Neuronal stem cell (in vitro differentiated cells): ENCODE measurements around the gene TRNT1.

ENCODE experiments used
- DNase-seq: peaks from one replicate; pipeline ENCODE4 v3.0.0-alpha.2; 2013; ENCODE audit warnings: low spot score
- H2AFZ ChIP-seq: one replicate; pipeline ENCODE4 v1.6.1; 2013; ENCODE audit warnings: mild to moderate bottlenecking, low read length, inconsistent platforms
- H2AK5ac ChIP-seq: 2 replicates; pipeline ENCODE4 v1.6.1; 2013; ENCODE audit warnings: low read depth, mild to moderate bottlenecking, inconsistent platforms, low read length, moderate library complexity, mixed read lengths
- H2BK120ac ChIP-seq: 2 replicates; pipeline ENCODE4 v1.6.1; 2013; ENCODE audit warnings: low read depth, mild to moderate bottlenecking, inconsistent platforms, low read length, moderate library complexity, mixed read lengths
- H2BK12ac ChIP-seq: one replicate; pipeline ENCODE4 v1.6.1; 2013; ENCODE audit warnings: low read length, inconsistent platforms
- H2BK15ac ChIP-seq: 2 replicates; pipeline ENCODE4 v1.6.1; 2013; ENCODE audit warnings: mild to moderate bottlenecking, low read length, inconsistent platforms, mixed read lengths
- H2BK5ac ChIP-seq: one replicate; pipeline ENCODE4 v1.6.1; 2013; ENCODE audit warnings: inconsistent platforms, mild to moderate bottlenecking, low read length, moderate library complexity
- H3K14ac ChIP-seq: one replicate; pipeline ENCODE4 v1.6.1; 2013; ENCODE audit warnings: low read length, inconsistent platforms
- H3K18ac ChIP-seq: 2 replicates; pipeline ENCODE4 v1.6.1; 2013; ENCODE audit warnings: low read length, inconsistent platforms
- H3K23ac ChIP-seq: 2 replicates; pipeline ENCODE4 v1.6.1; 2013; ENCODE audit warnings: low read depth, mild to moderate bottlenecking, mixed read lengths, low read length, inconsistent platforms; ENCODE audit not compliant: poor library complexity
- H3K27ac ChIP-seq: replicated peaks from 3 replicates; pipeline ENCODE4 v1.5.1; 2013; ENCODE audit warnings: low read length, inconsistent platforms
- H3K27me3 ChIP-seq, 3 experiments: 2 replicates each; pipeline ENCODE4 v1.6.1; 2013; ENCODE audit warnings: low read length in 3 of 3, mild to moderate bottlenecking in 2 of 3, inconsistent platforms in 1 of 3, low read depth in 1 of 3, mixed read lengths in 1 of 3, moderate library complexity in 1 of 3; ENCODE audit not compliant: control insufficient read depth in 3 of 3, insufficient read depth in 3 of 3
- H3K36me3 ChIP-seq, 2 donors: replicated peaks in 1 of 2; 2 replicates each; pipeline ENCODE4 v1.6.1; 2013; ENCODE audit warnings: low read length in 2 of 2; ENCODE audit not compliant: control insufficient read depth in 2 of 2, insufficient read depth in 2 of 2
- H3K4ac ChIP-seq: 2 replicates; pipeline ENCODE4 v1.6.1; 2013; ENCODE audit warnings: inconsistent platforms, mild to moderate bottlenecking, low read length, moderate library complexity
- H3K4me1 ChIP-seq, 2 donors: 1 replicate in 1 of 2; 2 replicates in 1 of 2; pipeline ENCODE4 v1.6.1; 2013; ENCODE audit warnings: low read length in 2 of 2, low read depth in 1 of 2; ENCODE audit not compliant: control insufficient read depth in 2 of 2, insufficient read depth in 1 of 2
- H3K4me2 ChIP-seq: one replicate; pipeline ENCODE4 v1.6.1; 2013; ENCODE audit warnings: mild to moderate bottlenecking, low read length, inconsistent platforms; ENCODE audit not compliant: insufficient read depth, poor library complexity, severe bottlenecking
- H3K4me3 ChIP-seq, 2 donors: 2 replicates each; pipeline ENCODE4 v1.5.1; 2013; ENCODE audit warnings: low read length in 2 of 2, mild to moderate bottlenecking in 2 of 2, inconsistent platforms in 1 of 2, moderate library complexity in 1 of 2
- H3K79me1 ChIP-seq: one replicate; pipeline ENCODE4 v1.6.1; 2013; ENCODE audit warnings: low read depth, mild to moderate bottlenecking, inconsistent platforms, low read length, moderate library complexity
- H3K9ac ChIP-seq: one replicate; pipeline ENCODE4 v1.6.1; 2013; ENCODE audit warnings: mild to moderate bottlenecking, low read depth, low read length, inconsistent platforms; ENCODE audit not compliant: poor library complexity
- H3K9me3 ChIP-seq, 2 donors: replicated peaks in 1 of 2; 2 replicates each; pipeline versions ENCODE3 to v1.6.1; 2013; ENCODE audit warnings: low read length in 2 of 2, mild to moderate bottlenecking in 2 of 2, inconsistent platforms in 1 of 2, low read depth in 1 of 2, mixed read lengths in 1 of 2, moderate library complexity in 1 of 2; ENCODE audit not compliant: control insufficient read depth in 2 of 2, insufficient read depth in 1 of 2
- H4K8ac ChIP-seq: one replicate; pipeline ENCODE4 v1.6.1; 2013; ENCODE audit warnings: low read depth, mild to moderate bottlenecking, inconsistent platforms, low read length, moderate library complexity
- H4K91ac ChIP-seq: one replicate; pipeline ENCODE4 v1.6.1; 2013; ENCODE audit warnings: low read length, low read depth, mild to moderate bottlenecking, inconsistent platforms; ENCODE audit not compliant: poor library complexity
- WGBS, 2 donors: extraction: QIAGEN DNeasy Blood & Tissue Kit; methylation state at CpG; one replicate each; pipeline ENCODE4 v1.1.7; 2013; ENCODE audit warnings: missing lambda C conversion rate in 2 of 2, mixed read lengths in 1 of 2; ENCODE audit not compliant: insufficient read length in 2 of 2, insufficient replicate concordance in 1 of 2; ENCODE audit errors: extremely low coverage in 2 of 2; 5-methylcytosine and 5-hydroxymethylcytosine counted together

The TRNT1 gene

DNA sequence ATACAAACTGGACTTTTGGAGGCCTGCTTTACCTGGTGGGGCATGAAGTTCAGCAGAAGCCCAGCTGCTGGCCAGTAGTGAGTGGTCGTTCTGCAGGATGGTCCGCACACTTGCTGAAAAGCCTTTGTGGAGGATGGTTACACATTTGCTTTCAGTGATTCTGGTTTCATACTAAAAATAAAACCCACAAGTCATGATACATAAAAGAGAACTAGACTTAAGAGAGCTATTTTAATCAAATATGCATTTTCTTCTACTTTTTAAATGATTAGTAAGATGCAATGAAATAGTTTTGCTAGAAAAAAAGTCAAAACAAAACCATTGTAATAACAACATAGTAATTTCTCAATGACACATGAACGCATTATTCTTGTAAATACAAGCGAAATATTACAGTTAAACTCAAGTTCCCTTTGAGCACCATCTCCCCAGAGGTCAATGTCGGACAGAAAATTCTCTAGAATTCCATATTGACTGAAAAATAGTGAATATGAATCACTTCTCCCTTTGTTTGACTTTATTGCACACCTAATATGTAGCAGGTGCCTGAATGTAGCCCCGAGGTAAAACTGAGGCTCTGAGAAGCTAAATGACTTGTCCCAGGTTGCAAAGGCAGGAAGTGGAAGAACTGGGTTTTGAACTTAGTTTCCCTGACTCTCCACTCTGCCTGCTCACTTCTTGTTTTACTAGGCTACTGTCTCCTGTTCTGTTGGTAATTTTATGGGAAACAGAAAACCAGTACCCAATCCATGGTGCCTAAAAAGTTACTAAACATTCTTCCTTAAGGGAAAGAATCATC is 24.9 kb upstream of the TRNT1 start:
- Histone ChIP-seq H2AFZ (no peak overlapping the region), H3K9ac (no peak overlapping the region), H3K79me1 (no peaks in the 10 kb centered on the region), H2BK5ac (no peak overlapping the region), H3K18ac (no peak overlapping the region), H3K23ac (no peak overlapping the region), H2BK120ac (no peak overlapping the region), H3K27me3 (no peaks in the 10 kb centered on the region), H3K4me3 (no peak overlapping the region), H3K27ac (no peak overlapping the region), H2BK15ac (no peak overlapping the region), H4K91ac (no peak overlapping the region), H3K9me3 (no peaks in the 10 kb centered on the region), H3K14ac (no peak overlapping the region), H3K4me1 (no peaks in the 10 kb centered on the region), H3K4me2 (no peak overlapping the region), H2AK5ac (no peak overlapping the region), H3K36me3 (no peaks in the 10 kb centered on the region), H4K8ac (no peak overlapping the region), H3K4ac (no peak overlapping the region), H2BK12ac (no peak overlapping the region)
- WGBS, 2 donors = no CpG with 5 or more reads among the region's 6 CpGs
- no peak for DNase-seq

DNA sequence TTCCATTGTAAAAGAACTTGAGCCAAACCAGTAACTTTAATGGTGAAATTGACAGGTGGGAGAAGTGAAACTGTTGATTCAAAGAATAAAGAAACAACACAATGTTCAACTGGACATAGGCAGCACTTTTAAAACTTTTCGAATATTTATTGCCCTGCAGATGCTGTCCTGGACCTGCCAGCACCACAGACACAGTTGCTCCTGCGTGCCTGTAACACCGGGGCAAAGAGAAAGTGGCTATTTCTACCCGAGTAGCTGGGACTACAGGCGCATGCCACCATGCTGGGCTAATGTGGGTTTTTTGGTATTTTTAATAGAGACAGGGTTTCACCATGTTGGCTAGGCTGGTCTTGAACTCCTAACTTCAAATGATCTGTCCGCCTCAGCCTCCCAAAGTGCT is 24.0 kb upstream of the TRNT1 start:
- no peak overlapping the region for H3K27ac ChIP-seq
- no peak overlapping the region for H3K4me2 ChIP-seq
- no peak overlapping the region for H3K14ac ChIP-seq
- no peak overlapping the region for H2AFZ ChIP-seq
- H2BK5ac ChIP-seq = no peak overlapping the region
- no peak overlapping the region for H3K9ac ChIP-seq
- H2AK5ac ChIP-seq = no peak overlapping the region
- no peaks in the 10 kb centered on the region for H3K9me3 ChIP-seq
- no peak overlapping the region for H3K23ac ChIP-seq
- no peak overlapping the region for H2BK12ac ChIP-seq
- no peak overlapping the region for H3K4me3 ChIP-seq
- H2BK15ac ChIP-seq = no peak overlapping the region
- H3K27me3 ChIP-seq = no peaks in the 10 kb centered on the region
- no CpG with 5 or more reads among the region's 6 CpGs for WGBS, 2 donors
- no peak overlapping the region for H3K4ac ChIP-seq
- DNase-seq = no peak
- no peak overlapping the region for H3K18ac ChIP-seq
- H2BK120ac ChIP-seq = no peak overlapping the region
- no peak overlapping the region for H4K8ac ChIP-seq
- no peaks in the 10 kb centered on the region for H3K4me1 ChIP-seq
- H3K79me1 ChIP-seq = no peaks in the 10 kb centered on the region
- no peaks in the 10 kb centered on the region for H3K36me3 ChIP-seq
- no peak overlapping the region for H4K91ac ChIP-seq

DNA sequence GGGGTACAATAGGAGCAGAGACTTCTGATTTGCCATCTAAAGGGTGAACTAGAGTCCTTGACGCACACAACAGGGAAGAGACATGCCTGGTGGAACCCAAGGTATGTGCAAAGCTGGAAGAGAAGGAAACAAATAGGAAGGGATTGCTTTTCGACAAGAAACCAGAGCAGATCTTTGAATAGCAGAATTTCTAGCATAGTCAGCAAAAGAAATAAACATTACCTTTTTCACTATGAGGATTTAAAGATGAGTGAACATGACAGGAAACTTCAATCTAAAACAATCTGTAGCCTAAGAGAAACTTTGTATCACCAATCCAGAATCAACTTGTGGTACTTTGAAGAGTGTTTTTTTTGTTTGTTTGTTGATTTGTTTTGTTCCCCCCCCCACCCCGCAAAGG is 21.5 kb upstream of the TRNT1 start:
- no peak overlapping the region for H2BK12ac ChIP-seq
- H3K4me1 ChIP-seq = no peaks in the 10 kb centered on the region
- no CpG with 5 or more reads among the region's 3 CpGs for WGBS, 2 donors

DNA sequence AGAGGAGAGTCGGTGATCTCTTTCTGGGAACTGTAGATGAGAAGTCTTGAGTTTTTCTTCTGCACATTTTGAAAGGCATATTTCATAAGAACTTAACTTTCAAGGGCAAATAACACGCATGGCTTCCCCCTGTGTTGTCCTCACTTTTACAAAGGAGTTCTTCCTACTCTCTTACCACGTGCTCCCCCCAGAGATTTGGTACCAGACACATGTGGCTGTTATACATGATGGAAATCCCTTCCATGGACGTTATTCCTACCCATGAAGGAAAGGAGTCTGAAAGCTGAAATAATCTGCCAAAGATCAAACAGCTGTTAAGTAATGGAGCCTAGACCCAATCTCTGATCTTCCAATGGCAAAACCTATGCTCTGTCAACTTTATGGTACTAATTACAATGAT is 20.9 kb upstream of the TRNT1 start:
- no peak overlapping the region for H3K18ac ChIP-seq
- H2BK120ac ChIP-seq = no peak overlapping the region
- no peak overlapping the region for H3K9ac ChIP-seq
- DNase-seq = no peak
- peaks cover 0 to 3% (median 0%) of the 10 kb centered on the region in 3 experiments for H3K27me3 ChIP-seq
- no peak overlapping the region for H4K91ac ChIP-seq
- no peak overlapping the region for H3K23ac ChIP-seq
- no peak overlapping the region for H3K4me3 ChIP-seq
- no peak overlapping the region for H2BK5ac ChIP-seq
- no peak overlapping the region for H3K4ac ChIP-seq
- no peak overlapping the region for H4K8ac ChIP-seq
- no peak overlapping the region for H2AK5ac ChIP-seq
- WGBS, 2 donors = no CpG with 5 or more reads among the region's 4 CpGs
- H2BK15ac ChIP-seq = no peak overlapping the region
- H3K4me2 ChIP-seq = no peak overlapping the region
- H3K36me3 ChIP-seq = no peaks in the 10 kb centered on the region
- H3K79me1 ChIP-seq = peaks cover 2% of the 10 kb centered on the region
- no peak overlapping the region for H3K14ac ChIP-seq
- no peak overlapping the region for H3K27ac ChIP-seq
- no peaks in the 10 kb centered on the region for H3K4me1 ChIP-seq
- no peak overlapping the region for H2AFZ ChIP-seq
- H3K9me3 ChIP-seq = no peaks in the 10 kb centered on the region
- H2BK12ac ChIP-seq = no peak overlapping the region

More for the DNA sequence above, 21.5 kb upstream of the TRNT1 start:
- Histone ChIP-seq H3K79me1 (peaks cover 2% of the 10 kb centered on the region), H3K14ac (no peak overlapping the region), H2AFZ (no peak overlapping the region), H2BK120ac (no peak overlapping the region), H4K8ac (no peak overlapping the region), H2BK15ac (no peak overlapping the region), H3K23ac (no peak overlapping the region), H3K18ac (no peak overlapping the region), H3K9ac (no peak overlapping the region), H3K4me3 (no peak overlapping the region), H3K4me2 (no peak overlapping the region), H3K4ac (no peak overlapping the region), H2AK5ac (no peak overlapping the region), H3K27ac (no peak overlapping the region), H2BK5ac (no peak overlapping the region), H3K36me3 (no peaks in the 10 kb centered on the region), H3K9me3 (no peaks in the 10 kb centered on the region), H4K91ac (no peak overlapping the region), H3K27me3 (peaks cover 0 to 3% (median 0%) of the 10 kb centered on the region in 3 experiments)
- no peak for DNase-seq
